B cell (primary cell): Measurements from ENCODE around the gene TBL1XR1. TPM values are rescaled to one million over a fixed set of nuclear protein-coding genes. Genes with fewer than 3 reads are reported as not detected.

ENCODE experiments used
- ATAC-seq: fragments of 200-7000 bp; cut with Tn5 transposase; one replicate; pipeline ENCODE4 v1.10.0; 2021; ENCODE audit warnings: low read depth, mild to moderate bottlenecking, moderate number of reproducible peaks, moderate library complexity
- CTCF ChIA-PET: fragments of 350-600 bp; sonication (Branson Sonifier 250); formaldehyde crosslinking; loops from one replicate; lab custom pipeline; 2021; ENCODE audit warnings: antibody characterized with exemption, inconsistent platforms; lab: Charles Lee
- POLR2A ChIA-PET: fragments of 350-600 bp; sonication (Branson Sonifier 250); formaldehyde crosslinking; loops from one replicate; lab custom pipeline; 2021; ENCODE audit warnings: antibody characterized with exemption; lab: Charles Lee
- DNase-seq: peaks from one replicate; pipeline ENCODE4 v3.0.0; 2013
- H2AFZ ChIP-seq: 2 replicates; pipeline ENCODE4 v1.6.1; 2012; ENCODE audit warnings: mild to moderate bottlenecking, low read depth, low read length; ENCODE audit not compliant: insufficient read depth, poor library complexity, severe bottlenecking
- H3K27ac ChIP-seq, 2 donors: 1 replicate in 1 of 2; 2 replicates in 1 of 2; pipeline ENCODE4 v1.5.1; 2012 to 2013; ENCODE audit warnings: low read length in 2 of 2, mild to moderate bottlenecking in 2 of 2, moderate library complexity in 1 of 2
- H3K27me3 ChIP-seq, 4 experiments: fragments of 200-600 bp in 1 of 4; sonication (generic) in 1 of 4; replicated peaks in 1 of 4; 1 replicate in 2 of 4; 2 replicates in 2 of 4; pipeline versions ENCODE4 v1.6.1 to v1.7.0; 2013 to 2016; ENCODE audit warnings: low read length in 3 of 4, mild to moderate bottlenecking in 2 of 4, mixed read lengths in 1 of 4, moderate library complexity in 1 of 4; ENCODE audit not compliant: insufficient read depth in 4 of 4, control insufficient read depth in 3 of 4; ENCODE audit errors: control extremely low read depth in 1 of 4
- H3K36me3 ChIP-seq, 2 experiments: replicated peaks in 1 of 2; 1 replicate in 1 of 2; 2 replicates in 1 of 2; pipeline versions ENCODE4 v1.6.1 to v1.7.1; 2013; ENCODE audit warnings: low read length in 1 of 2; ENCODE audit not compliant: insufficient read depth in 2 of 2, control insufficient read depth in 1 of 2; ENCODE audit errors: control extremely low read depth in 1 of 2, extremely low read depth in 1 of 2
- H3K4me1 ChIP-seq, 2 donors: fragments of 200-600 bp in 1 of 2; sonication (generic) in 1 of 2; 1 replicate in 1 of 2; 2 replicates in 1 of 2; pipeline versions ENCODE4 v1.5.1 to v1.6.1; 2013 to 2017; ENCODE audit warnings: low read length in 2 of 2; ENCODE audit not compliant: control insufficient read depth in 2 of 2, insufficient read depth in 2 of 2
- H3K4me2 ChIP-seq: replicated peaks from 2 replicates; pipeline ENCODE3; 2012; ENCODE audit warnings: mild to moderate bottlenecking, low read depth, low read length; ENCODE audit not compliant: poor library complexity, severe bottlenecking
- H3K4me3 ChIP-seq, 5 experiments: fragments of 200-600 bp in 1 of 5; sonication (generic) in 1 of 5; 1 replicate in 3 of 5; 2 replicates in 2 of 5; pipeline versions ENCODE4 v1.5.1 to v1.7.0; 2011 to 2016; ENCODE audit warnings: low read length in 4 of 5, mild to moderate bottlenecking in 4 of 5, low read depth in 2 of 5, control low read depth in 1 of 5, moderate library complexity in 1 of 5; ENCODE audit not compliant: insufficient read depth in 1 of 5; ENCODE audit errors: control extremely low read depth in 1 of 5, extremely low read depth in 1 of 5
- H3K79me2 ChIP-seq: fragments of 200-600 bp; sonication (generic); one replicate; pipeline ENCODE4 v1.6.0; 2016; ENCODE audit warnings: low read length; ENCODE audit not compliant: control insufficient read depth, insufficient read depth
- H3K9ac ChIP-seq: fragments of 200-600 bp; sonication (generic); 2 replicates; pipeline ENCODE4 v1.6.1; 2017; ENCODE audit warnings: mild to moderate bottlenecking, low read length, moderate library complexity
- H3K9me3 ChIP-seq, 3 donors: one replicate each; pipeline versions ENCODE4 v1.6.1 to v1.7.1; 2013; ENCODE audit warnings: low read length in 2 of 3; ENCODE audit not compliant: control insufficient read depth in 2 of 3, insufficient read depth in 1 of 3; ENCODE audit errors: control extremely low read depth in 1 of 3
- H4K20me1 ChIP-seq: 2 replicates; pipeline ENCODE4 v1.6.0; 2012; ENCODE audit warnings: mild to moderate bottlenecking, low read length; ENCODE audit not compliant: insufficient read depth, control insufficient read depth, poor library complexity, severe bottlenecking
- H3K27ac Mint-ChIP-seq: one replicate; pipeline ENCODE4 v1.8.0; 2021; ENCODE audit warnings: mixed read lengths
- H3K27me3 Mint-ChIP-seq: one replicate; pipeline ENCODE4 v1.8.0; 2021; ENCODE audit warnings: mixed read lengths
- H3K4me1 Mint-ChIP-seq: one replicate; pipeline ENCODE4 v1.8.0; 2021; ENCODE audit warnings: mixed read lengths
- H3K4me3 Mint-ChIP-seq: one replicate; pipeline ENCODE4 v1.8.0; 2021; ENCODE audit warnings: mixed read lengths
- H3K9me3 Mint-ChIP-seq: one replicate; pipeline ENCODE4 v1.8.0; 2022; ENCODE audit warnings: mixed read lengths; ENCODE audit not compliant: insufficient read depth
- CTCF ChIP-seq: fragments of 200-600 bp; IDR thresholded peaks from one replicate; pipeline ENCODE4 v1.8.0; 2022; ENCODE audit warnings: antibody characterized with exemption, mild to moderate bottlenecking
- EZH2 ChIP-seq: IDR thresholded peaks from 2 replicates; pipeline ENCODE4 v1.6.1; 2012; ENCODE audit warnings: borderline replicate concordance, low read depth, mild to moderate bottlenecking, moderate library complexity, low read length; ENCODE audit not compliant: insufficient read depth, poor library complexity, severe bottlenecking
- WGBS: methylation state at CpG from one replicate; pipeline ENCODE4 v1.1.5; 2013; ENCODE audit warnings: missing lambda C conversion rate; ENCODE audit not compliant: insufficient coverage; 5-methylcytosine and 5-hydroxymethylcytosine counted together
- intact Hi-C: fragments of 100-400 bp; cut with micrococcal nuclease; formaldehyde crosslinking; loops from one replicate; pipeline ENCODE4 v1.10.0; 2022
- polyA plus RNA-seq: library from polyadenylated mRNA; depleted of rRNA; stranded (reverse); fragments of >200 nt; gene quantifications from 2 replicates; pipeline ENCODE4 v1.2.3, GENCODE V29; 2012
- total RNA-seq, 2 donors: library from RNA; stranded (reverse); fragments of 120-200 nt in 1 of 2; gene quantifications; 1 replicate in 1 of 2; 2 replicates in 1 of 2; pipeline versions ENCODE4 v1.2.3 to v1.2.4, GENCODE V29; 2013 to 2022

Gene TBL1XR1
- total and polyA plus RNA-seq, 2 donors (not counting 1 experiment from before 2014, with no cell fraction given), result 17.6 to 128 TPM

- peaks cover 0 to 3% (median 0%) of the 10 kb centered on the region in 3 donors for H3K9me3 ChIP-seq
- Mint-ChIP-seq H3K4me3 (no peak overlapping the region), H3K27me3 (no peaks in the 10 kb centered on the region), H3K4me1 (peaks cover 67% of the 10 kb centered on the region), H3K9me3 (no peaks in the 10 kb centered on the region), H3K27ac (no peak overlapping the region)
- peaks cover 99% of the 10 kb centered on the region for H3K79me2 ChIP-seq
- peaks cover 44% of the 10 kb centered on the region for H4K20me1 ChIP-seq
- H3K4me1 ChIP-seq, result peaks cover 35 to 40% of the 10 kb centered on the region in 2 donors
- no peak overlapping the region for H2AFZ ChIP-seq
- H3K27me3 ChIP-seq, result no peaks in the 10 kb centered on the region
- 72% methylated on average over 6 of the region's 8 CpGs for WGBS
- H3K4me3 ChIP-seq, result no peak overlapping the region
- DNase-seq, result no peak
- H3K27ac ChIP-seq, result peak overlapping the region in 1 of 2 donors; percentile 39
- POLR2A ChIA-PET, result no interaction called here
- H3K4me2 ChIP-seq, result peak overlapping the region; percentile 1
- intact Hi-C loops, result no loop called here
- TF ChIP-seq EZH2, result no peak
- no peak for TF ChIP-seq CTCF
- H3K9ac ChIP-seq, result no peak overlapping the region
- CTCF ChIA-PET, result no interaction called here
- no peak for ATAC-seq
- H3K36me3 ChIP-seq, result peaks cover 0 to 3% of the 10 kb centered on the region in 2 experiments
Measured at GRCh38 chr3:177177749-177178221, 19.5 kb downstream of the TBL1XR1 start.

GRCh38 chr3:177174607-177175170 lies 22.6 kb downstream of the TBL1XR1 start:
- Histone ChIP-seq H3K4me1 (peaks cover 16 to 20% of the 10 kb centered on the region in 2 donors), H3K9me3 (peaks cover 0 to 3% (median 0%) of the 10 kb centered on the region in 3 donors), H3K9ac (no peak overlapping the region), H4K20me1 (peaks cover 58% of the 10 kb centered on the region), H3K4me2 (no peak overlapping the region), H3K79me2 (peaks cover 99% of the 10 kb centered on the region), H3K27me3 (no peaks in the 10 kb centered on the region), H3K4me3 (no peak overlapping the region), H3K36me3 (peaks cover 3 to 5% of the 10 kb centered on the region in 2 experiments), H2AFZ (no peak overlapping the region), H3K27ac (peak overlapping the region in 1 of 2 donors; percentile 55)
- ChIA-PET POLR2A (interaction anchor here (0.6 kb wide), 1 partner anchor 30 kb away, joined by 7 read pairs; no protein-coding TSS in a partner anchor), CTCF (interaction anchor here (1.3 to 1.4 kb wide), 2 partner anchors 24 to 185 kb away, joined by 4 read pairs; no protein-coding TSS in a partner anchor)
- H3K4me3 Mint-ChIP-seq, result no peak overlapping the region
- WGBS, result 86% methylated on average over 4 of the region's 5 CpGs
- no peaks in the 10 kb centered on the region for H3K9me3 Mint-ChIP-seq
- no peaks in the 10 kb centered on the region for H3K27me3 Mint-ChIP-seq
- peaks cover 60% of the 10 kb centered on the region for H3K4me1 Mint-ChIP-seq
- H3K27ac Mint-ChIP-seq, result peak overlapping the region; percentile 4
- DNase-seq (no peak), ATAC-seq (no peak)
- intact Hi-C loops, result no loop called here
- no peak for TF ChIP-seq EZH2
- no peak for TF ChIP-seq CTCF
